ENCODE results near the gene IGDCC3.

Gene IGDCC3

DNA sequence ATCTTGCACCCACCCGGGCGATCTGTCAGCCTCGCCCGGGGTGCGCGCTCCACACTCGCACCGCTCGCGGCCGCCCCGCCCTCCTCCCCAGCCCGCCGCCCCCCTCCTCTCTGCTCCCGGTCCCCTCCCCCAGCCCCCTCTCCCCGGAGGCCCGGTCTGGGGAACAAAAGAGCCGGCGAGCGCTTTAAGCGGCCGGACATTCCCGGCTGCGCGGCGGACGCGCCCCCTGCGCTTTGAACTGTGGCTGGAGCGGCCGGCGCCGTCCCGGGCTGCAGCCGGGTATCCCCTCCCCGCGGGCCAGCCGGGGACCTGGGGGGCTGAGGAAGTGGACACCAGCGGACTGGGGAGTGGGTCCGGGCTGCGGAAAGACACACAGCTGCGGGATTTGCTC, at the start of gene IGDCC3:
IGDCC3 (minus strand) TSS at position 27 of the 391 bp plus-strand sequence. CDS start 214 bp downstream, outside the sequence.
- H3K9ac ChIP-seq (ENCODE audit: low read length) = no peak within 1 kb of the TSS
- H3K27me3 ChIP-seq (ENCODE audit: control insufficient read depth, insufficient read depth, low read length) = peaks cover 22% of the 10 kb centered on the region

GRCh38 chr15:65426216-65426853, 48.5 kb upstream of the IGDCC3 start:
- peaks cover 7% of the 10 kb centered on the region for H3K27me3 ChIP-seq (ENCODE audit: control insufficient read depth, insufficient read depth, low read length)
- no peak overlapping the region for H3K4me3 ChIP-seq (ENCODE audit: low read length)
- H3K4me1 ChIP-seq (ENCODE audit: control insufficient read depth, insufficient read depth, low read length) = peaks cover 6% of the 10 kb centered on the region
- H3K27ac ChIP-seq (ENCODE audit: low read depth, low read length) = no peak overlapping the region
- H3K9ac ChIP-seq (ENCODE audit: low read length) = no peak overlapping the region
- no peaks in the 10 kb centered on the region for H3K36me3 ChIP-seq (ENCODE audit: control insufficient read depth, insufficient read depth, low read length)

More for the DNA sequence above, at the start of gene IGDCC3:
- Histone ChIP-seq H3K36me3 (ENCODE audit: control insufficient read depth, insufficient read depth, low read length) (no peaks in the 10 kb centered on the region), H3K4me3 (ENCODE audit: low read length) (peak within 1 kb of the TSS; percentile 79), H3K27ac (ENCODE audit: low read depth, low read length) (no peak within 1 kb of the TSS), H3K4me1 (ENCODE audit: control insufficient read depth, insufficient read depth, low read length) (peaks cover 5% of the 10 kb centered on the region)

DNA sequence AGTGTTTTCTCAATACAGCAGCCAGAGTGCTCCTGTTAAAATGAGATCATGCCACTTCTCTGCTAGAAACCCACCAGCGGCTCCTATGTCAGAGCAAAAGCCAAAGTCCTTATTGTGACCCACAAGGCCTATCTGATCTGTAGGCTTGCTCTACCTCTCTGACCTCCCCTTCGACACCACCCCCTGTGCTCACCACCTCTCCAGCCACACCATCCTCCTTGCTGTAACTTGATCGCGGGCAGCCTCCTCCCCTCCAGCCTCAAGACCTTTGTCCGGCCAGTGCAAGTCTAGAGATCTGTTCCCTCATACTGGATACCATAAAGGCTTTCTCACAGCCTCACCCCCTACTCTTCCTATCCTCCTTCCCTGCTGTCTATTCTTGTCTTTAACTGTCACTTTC, 46.9 kb upstream of the IGDCC3 start:
- H3K27ac ChIP-seq (ENCODE audit: low read depth, low read length) = no peak overlapping the region
- H3K9ac ChIP-seq (ENCODE audit: low read length) = no peak overlapping the region
- H3K36me3 ChIP-seq (ENCODE audit: control insufficient read depth, insufficient read depth, low read length) = no peaks in the 10 kb centered on the region
- H3K27me3 ChIP-seq (ENCODE audit: control insufficient read depth, insufficient read depth, low read length) = peaks cover 13% of the 10 kb centered on the region
- H3K4me1 ChIP-seq (ENCODE audit: control insufficient read depth, insufficient read depth, low read length) = peaks cover 10% of the 10 kb centered on the region
- no peak overlapping the region for H3K4me3 ChIP-seq (ENCODE audit: low read length)

DNA sequence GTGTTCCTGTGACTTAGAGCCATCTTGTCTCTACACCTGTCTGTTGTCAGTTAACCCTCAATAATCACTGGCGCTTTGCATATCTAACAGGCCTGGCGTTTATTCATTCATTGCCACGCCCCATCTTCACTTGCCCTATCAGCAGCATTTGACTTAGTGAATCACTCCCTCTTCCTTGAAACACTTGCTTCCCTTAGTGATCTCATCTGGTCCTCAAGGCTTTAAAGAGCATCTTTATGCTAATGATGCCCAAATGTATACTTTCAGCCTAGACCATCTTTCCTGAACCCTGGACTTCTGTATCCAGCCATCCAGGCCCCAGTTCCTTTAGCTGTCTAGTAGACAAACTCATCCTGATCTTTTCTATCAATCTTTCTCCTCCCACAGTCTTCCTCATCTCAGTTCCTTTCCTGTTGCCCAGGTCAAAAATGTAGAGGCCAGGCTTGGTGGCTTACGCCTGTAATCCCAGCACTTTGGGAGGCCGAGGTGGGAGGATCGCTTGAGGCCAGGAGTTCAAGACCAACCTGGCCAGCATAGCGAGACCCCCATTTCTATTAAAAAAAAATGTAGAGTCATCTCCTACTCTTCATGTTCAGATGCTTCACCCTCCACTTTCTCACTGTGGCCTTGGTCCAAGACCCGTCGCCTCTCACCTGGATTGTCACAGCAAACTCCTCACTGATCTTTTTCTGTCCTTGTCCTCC, 46.3 kb upstream of the IGDCC3 start:
- no peaks in the 10 kb centered on the region for H3K36me3 ChIP-seq (ENCODE audit: control insufficient read depth, insufficient read depth, low read length)
- peaks cover 10% of the 10 kb centered on the region for H3K4me1 ChIP-seq (ENCODE audit: control insufficient read depth, insufficient read depth, low read length)
- H3K4me3 ChIP-seq (ENCODE audit: low read length) = no peak overlapping the region
- H3K9ac ChIP-seq (ENCODE audit: low read length) = no peak overlapping the region
- H3K27me3 ChIP-seq (ENCODE audit: control insufficient read depth, insufficient read depth, low read length) = peaks cover 15% of the 10 kb centered on the region
- no peak overlapping the region for H3K27ac ChIP-seq (ENCODE audit: low read depth, low read length)

- peaks cover 15% of the 10 kb centered on the region for H3K27me3 ChIP-seq (ENCODE audit: control insufficient read depth, insufficient read depth, low read length)
- H3K4me3 ChIP-seq (ENCODE audit: low read length) = no peak overlapping the region
- peaks cover 10% of the 10 kb centered on the region for H3K4me1 ChIP-seq (ENCODE audit: control insufficient read depth, insufficient read depth, low read length)
- no peak overlapping the region for H3K27ac ChIP-seq (ENCODE audit: low read depth, low read length)
- no peak overlapping the region for H3K9ac ChIP-seq (ENCODE audit: low read length)
- H3K36me3 ChIP-seq (ENCODE audit: control insufficient read depth, insufficient read depth, low read length) = no peaks in the 10 kb centered on the region
Observed at GRCh38 chr15:65423150-65423975, 45.6 kb upstream of the IGDCC3 start.

DNA sequence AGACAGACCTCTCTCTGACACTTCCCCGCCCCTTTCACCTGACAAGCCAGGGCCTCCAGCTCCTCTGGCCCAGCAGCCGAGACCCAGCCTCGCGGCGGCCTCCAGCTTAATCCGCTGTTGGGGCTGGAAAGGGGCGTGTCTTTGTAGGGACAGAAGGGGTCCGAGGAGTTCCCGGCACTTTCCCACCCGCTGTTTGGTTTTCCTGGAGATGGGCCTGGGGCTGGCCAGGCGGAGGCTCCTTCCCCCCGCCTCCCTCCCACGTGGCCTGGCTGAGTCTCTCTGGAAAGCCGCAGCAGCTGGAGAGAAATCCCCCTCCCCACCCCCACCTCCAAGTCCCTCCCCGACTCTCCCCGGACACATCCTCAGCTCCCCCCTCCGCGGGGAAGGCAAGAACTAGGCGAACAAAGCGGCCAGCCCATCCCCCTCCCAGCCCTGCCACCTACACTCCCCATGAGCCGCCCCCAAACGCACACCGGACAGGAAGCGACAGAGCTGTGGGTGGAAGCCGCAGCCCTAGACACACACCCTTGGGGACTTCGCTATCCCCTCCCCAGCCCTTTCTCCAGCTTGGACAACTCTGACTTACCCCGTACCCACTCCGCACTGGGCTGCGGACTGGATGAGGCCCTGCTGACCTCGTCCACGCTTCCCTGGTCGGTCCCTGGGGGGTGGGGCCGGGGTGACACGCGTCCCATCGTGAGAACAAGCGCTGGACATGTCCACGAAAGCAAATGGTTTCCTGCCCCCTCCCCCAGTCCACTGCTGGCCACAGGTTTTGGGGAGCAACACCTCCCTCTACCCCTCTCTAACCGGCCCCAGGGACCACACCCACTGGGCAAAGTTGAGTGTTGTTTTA, 43.8 kb upstream of the IGDCC3 start:
- H3K36me3 ChIP-seq (ENCODE audit: control insufficient read depth, insufficient read depth, low read length) = no peaks in the 10 kb centered on the region
- H3K4me1 ChIP-seq (ENCODE audit: control insufficient read depth, insufficient read depth, low read length) = peaks cover 10% of the 10 kb centered on the region
- no peak overlapping the region for H3K27ac ChIP-seq (ENCODE audit: low read depth, low read length)
- peak overlapping the region; percentile 81 for H3K4me3 ChIP-seq (ENCODE audit: low read length)
- peaks cover 17% of the 10 kb centered on the region for H3K27me3 ChIP-seq (ENCODE audit: control insufficient read depth, insufficient read depth, low read length)
- no peak overlapping the region for H3K9ac ChIP-seq (ENCODE audit: low read length)

GRCh38 chr15:65420975-65421359, 43.2 kb upstream of the IGDCC3 start:
- Histone ChIP-seq H3K4me1 (ENCODE audit: control insufficient read depth, insufficient read depth, low read length) (peaks cover 10% of the 10 kb centered on the region), H3K27ac (ENCODE audit: low read depth, low read length) (no peak overlapping the region), H3K27me3 (ENCODE audit: control insufficient read depth, insufficient read depth, low read length) (peaks cover 17% of the 10 kb centered on the region), H3K36me3 (ENCODE audit: control insufficient read depth, insufficient read depth, low read length) (no peaks in the 10 kb centered on the region), H3K4me3 (ENCODE audit: low read length) (peak overlapping the region; percentile 81), H3K9ac (ENCODE audit: low read length) (no peak overlapping the region)

DNA sequence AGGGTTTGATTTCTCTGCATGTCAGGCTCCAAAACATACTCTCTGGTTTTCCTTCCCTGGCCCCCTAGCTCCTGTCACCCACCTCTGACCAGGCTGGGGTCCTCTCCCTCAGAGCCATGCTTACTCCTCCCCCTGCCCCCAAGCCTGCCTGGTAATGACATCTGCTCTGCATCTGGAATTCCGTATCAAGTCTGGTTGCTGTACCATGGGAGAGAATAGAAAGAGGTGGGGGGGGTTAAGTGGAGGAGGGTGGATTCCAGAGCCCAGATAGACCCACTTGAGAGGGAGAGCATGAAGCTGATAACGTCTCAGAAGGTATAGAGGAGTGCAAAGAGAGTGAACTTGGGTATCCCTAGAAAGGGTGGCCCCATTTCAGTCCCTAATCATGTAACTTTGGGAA, 40.8 kb upstream of the IGDCC3 start:
- H3K4me3 ChIP-seq (ENCODE audit: low read length) = no peak overlapping the region
- peaks cover 10% of the 10 kb centered on the region for H3K4me1 ChIP-seq (ENCODE audit: control insufficient read depth, insufficient read depth, low read length)
- no peak overlapping the region for H3K27ac ChIP-seq (ENCODE audit: low read depth, low read length)
- no peak overlapping the region for H3K9ac ChIP-seq (ENCODE audit: low read length)
- H3K36me3 ChIP-seq (ENCODE audit: control insufficient read depth, insufficient read depth, low read length) = no peaks in the 10 kb centered on the region
- H3K27me3 ChIP-seq (ENCODE audit: control insufficient read depth, insufficient read depth, low read length) = peaks cover 17% of the 10 kb centered on the region

- peaks cover 5% of the 10 kb centered on the region for H3K4me1 ChIP-seq (ENCODE audit: control insufficient read depth, insufficient read depth, low read length)
- H3K27ac ChIP-seq (ENCODE audit: low read depth, low read length) = no peak overlapping the region
- H3K9ac ChIP-seq (ENCODE audit: low read length) = no peak overlapping the region
- no peaks in the 10 kb centered on the region for H3K36me3 ChIP-seq (ENCODE audit: control insufficient read depth, insufficient read depth, low read length)
- no peak overlapping the region for H3K4me3 ChIP-seq (ENCODE audit: low read length)
- H3K27me3 ChIP-seq (ENCODE audit: control insufficient read depth, insufficient read depth, low read length) = peaks cover 13% of the 10 kb centered on the region
Observed at GRCh38 chr15:65416845-65417416, 39.1 kb upstream of the IGDCC3 start.

DNA sequence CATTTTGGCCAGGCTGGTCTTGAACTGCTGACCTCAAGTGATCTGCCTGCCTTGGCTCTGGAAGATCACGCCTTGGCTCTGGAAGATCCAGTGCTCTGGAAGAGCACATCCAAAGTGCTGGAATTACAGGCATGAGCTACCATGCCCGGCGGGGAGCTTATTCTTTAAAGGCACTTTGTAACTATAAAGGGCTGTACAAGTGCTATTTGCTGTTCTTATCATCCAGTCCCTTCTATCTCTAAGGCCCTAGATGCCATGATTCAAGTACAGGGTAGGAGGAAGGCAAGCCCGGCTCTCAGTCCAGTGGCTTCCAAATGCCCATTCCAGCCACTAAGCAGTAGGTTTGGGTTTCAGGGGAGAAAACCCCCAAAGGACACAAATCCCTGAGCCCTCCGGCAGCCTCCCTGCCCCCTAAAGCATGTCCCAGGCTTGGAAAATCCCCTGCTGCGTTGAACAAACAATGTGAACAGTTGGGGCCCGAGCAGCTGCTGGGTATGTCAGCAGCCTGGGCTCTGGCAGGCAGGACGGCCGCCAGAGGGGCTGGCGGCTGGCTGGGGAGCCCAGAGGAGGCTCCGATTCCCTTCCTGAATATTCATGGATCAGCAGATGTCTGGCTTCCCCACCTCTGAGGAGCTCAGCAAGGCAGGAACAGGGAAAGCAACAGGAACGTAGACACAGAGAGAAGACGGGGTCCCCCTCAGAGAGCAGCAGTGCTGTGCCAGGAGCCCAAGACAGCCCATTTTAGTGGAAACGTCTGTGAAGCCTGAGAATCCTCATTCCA, 37.2 kb upstream of the IGDCC3 start:
- Histone ChIP-seq H3K36me3 (ENCODE audit: control insufficient read depth, insufficient read depth, low read length) (no peaks in the 10 kb centered on the region), H3K27ac (ENCODE audit: low read depth, low read length) (no peak overlapping the region), H3K4me3 (ENCODE audit: low read length) (no peak overlapping the region), H3K9ac (ENCODE audit: low read length) (no peak overlapping the region), H3K27me3 (ENCODE audit: control insufficient read depth, insufficient read depth, low read length) (peaks cover 4% of the 10 kb centered on the region), H3K4me1 (ENCODE audit: control insufficient read depth, insufficient read depth, low read length) (no peaks in the 10 kb centered on the region)

GRCh38 chr15:65413760-65414144, 36.0 kb upstream of the IGDCC3 start:
- H3K4me3 ChIP-seq (ENCODE audit: low read length) = no peak overlapping the region
- no peak overlapping the region for H3K9ac ChIP-seq (ENCODE audit: low read length)
- H3K36me3 ChIP-seq (ENCODE audit: control insufficient read depth, insufficient read depth, low read length) = no peaks in the 10 kb centered on the region
- H3K4me1 ChIP-seq (ENCODE audit: control insufficient read depth, insufficient read depth, low read length) = no peaks in the 10 kb centered on the region
- H3K27ac ChIP-seq (ENCODE audit: low read depth, low read length) = no peak overlapping the region
- peaks cover 3% of the 10 kb centered on the region for H3K27me3 ChIP-seq (ENCODE audit: control insufficient read depth, insufficient read depth, low read length)

Data from rectal smooth muscle tissue (tissue), 1 donor.